SK-N-SH (cell line): ENCODE measurements around the gene CEP290. TPM values are rescaled to one million over a fixed set of nuclear protein-coding genes. Genes with fewer than 3 reads are reported as not detected.

ENCODE experiments used
- CTCF ChIA-PET: fragments of 300-600, 350-600 bp; formaldehyde crosslinking; extraction: SDS; loops from one replicate; lab custom pipeline; 2021; lab: Yijun Ruan, JAX
- POLR2A ChIA-PET: fragments of 350-600 bp; sonication (Branson Sonifier 250); formaldehyde crosslinking; extraction: SDS; loops from one replicate; lab custom pipeline; 2020; ENCODE audit warnings: antibody characterized with exemption, inconsistent platforms; lab: Yijun Ruan, JAX
- DNase-seq: peaks from one replicate; pipeline ENCODE4 v3.0.0; 2012
- H2AFZ ChIP-seq: fragments of 200-600 bp; sonication (generic); 2 replicates; pipeline ENCODE4 v1.8.1; 2016; ENCODE audit warnings: antibody characterized with exemption, mild to moderate bottlenecking, low read depth
- H3F3A ChIP-seq: fragments of 200-600 bp; sonication (generic); replicated peaks from 2 replicates; pipeline ENCODE3; 2016; ENCODE audit warnings: antibody characterized with exemption, mild to moderate bottlenecking; ENCODE audit not compliant: insufficient read depth
- H3K27ac ChIP-seq, 2 experiments: fragments of 200-500 bp in 1 of 2; fragments of 200-600 bp in 1 of 2; sonication (Bioruptor generic) in 1 of 2; sonication (generic), shearing (Covaris generic) in 1 of 2; 2 replicates each; pipeline versions ENCODE4 v1.5.1 to v1.6.1; 2014 to 2016; ENCODE audit warnings: low read depth in 2 of 2, inconsistent platforms in 1 of 2, low read length in 1 of 2, mild to moderate bottlenecking in 1 of 2, mixed read lengths in 1 of 2
- H3K27me3 ChIP-seq: fragments of 200-600 bp; sonication (generic), shearing (Covaris generic); 2 replicates; pipeline ENCODE4 v1.6.1; 2016; ENCODE audit warnings: mixed run types; ENCODE audit not compliant: insufficient read depth
- H3K36me3 ChIP-seq, 2 experiments: fragments of 200-500 bp in 1 of 2; fragments of 200-600 bp in 1 of 2; sonication (Bioruptor generic) in 1 of 2; sonication (generic) in 1 of 2; replicated peaks in 1 of 2; 2 replicates each; pipeline versions ENCODE3 to v1.5.1; 2014 to 2016; ENCODE audit warnings: low read length in 1 of 2, mild to moderate bottlenecking in 1 of 2; ENCODE audit not compliant: insufficient read depth in 2 of 2, control insufficient read depth in 1 of 2
- H3K4me1 ChIP-seq, 2 experiments: fragments of 200-500 bp in 1 of 2; fragments of 200-600 bp in 1 of 2; sonication (Bioruptor generic) in 1 of 2; sonication (generic), shearing (Covaris generic) in 1 of 2; 2 replicates each; pipeline versions ENCODE4 v1.5.1 to v1.6.1; 2014 to 2016; ENCODE audit warnings: low read depth in 1 of 2, low read length in 1 of 2, mixed run types in 1 of 2; ENCODE audit not compliant: insufficient read depth in 2 of 2, control insufficient read depth in 1 of 2
- H3K4me2 ChIP-seq: fragments of 200-600 bp; sonication (generic), shearing (Covaris generic); 2 replicates; pipeline ENCODE4 v1.6.1; 2017; ENCODE audit warnings: mixed run types
- H3K4me3 ChIP-seq, 2 experiments: fragments of 200-500 bp in 1 of 2; fragments of 200-600 bp in 1 of 2; sonication (Bioruptor generic) in 1 of 2; sonication (generic), shearing (Covaris generic) in 1 of 2; 2 replicates each; pipeline versions ENCODE4 v1.5.1 to v1.8.1; 2014 to 2016; ENCODE audit warnings: low read depth in 2 of 2, inconsistent platforms in 1 of 2, low read length in 1 of 2, mild to moderate bottlenecking in 1 of 2, mixed read lengths in 1 of 2, moderate library complexity in 1 of 2
- H3K79me2 ChIP-seq: fragments of 200-600 bp; sonication (generic); 2 replicates; pipeline ENCODE4 v1.8.1; 2017; ENCODE audit warnings: mild to moderate bottlenecking; ENCODE audit not compliant: insufficient read depth
- H3K9ac ChIP-seq: fragments of 200-600 bp; sonication (generic); 2 replicates; pipeline ENCODE4 v1.6.1; 2017; ENCODE audit warnings: mixed run types
- H3K9me2 ChIP-seq: fragments of 200-600 bp; sonication (generic); 2 replicates; pipeline ENCODE4 v1.6.1; 2017; ENCODE audit warnings: mixed run types
- H3K9me3 ChIP-seq: fragments of 200-600 bp; sonication (generic); 2 replicates; pipeline ENCODE4 v1.6.1; 2017; ENCODE audit warnings: mixed run types, mild to moderate bottlenecking, moderate library complexity
- H4K20me1 ChIP-seq: fragments of 200-600 bp; sonication (generic); 2 replicates; pipeline ENCODE4 v1.6.1; 2017; ENCODE audit warnings: mild to moderate bottlenecking, mixed run types; ENCODE audit not compliant: insufficient read depth
- ELF1 ChIP-seq: IDR thresholded peaks from 2 replicates; pipeline ENCODE4 v1.4.0; 2012
- EP300 ChIP-seq, 2 experiments: IDR thresholded peaks; 2 replicates each; pipeline versions ENCODE4 v1.4.0 to v1.6.1; 2012; ENCODE audit warnings: borderline replicate concordance in 1 of 2, low read depth in 1 of 2, low read length in 1 of 2
- EZH2phosphoT487 ChIP-seq: fragments of 200-600 bp; sonication (generic); IDR thresholded peaks from 2 replicates; pipeline ENCODE4 v1.6.1; 2017; ENCODE audit warnings: low read depth, mixed run types, mild to moderate bottlenecking, antibody characterized with exemption, moderate library complexity, borderline replicate concordance
- FOSL2 ChIP-seq: IDR thresholded peaks from 2 replicates; pipeline ENCODE4 v1.4.0; 2012; ENCODE audit warnings: low read depth, mild to moderate bottlenecking, moderate library complexity, borderline replicate concordance
- FOXM1 ChIP-seq: IDR thresholded peaks from 2 replicates; pipeline ENCODE4 v1.4.0; 2012; ENCODE audit warnings: low read depth, mild to moderate bottlenecking
- GATA2 ChIP-seq: sonication (generic); formaldehyde crosslinking; IDR thresholded peaks from 2 replicates; pipeline ENCODE4 v1.5.0; 2020; ENCODE audit warnings: mild to moderate bottlenecking, missing genetic modification reagents
- IRF3 ChIP-seq: fragments of 150-350 bp; IDR thresholded peaks from 2 replicates; pipeline ENCODE4 v1.6.1; 2016; ENCODE audit warnings: mild to moderate bottlenecking, low read depth, low read length
- JUND ChIP-seq: IDR thresholded peaks from 2 replicates; pipeline ENCODE4 v1.4.0; 2012
- MAX ChIP-seq: IDR thresholded peaks from 2 replicates; pipeline ENCODE4 v1.4.0; 2012; ENCODE audit warnings: low read depth
- MXI1 ChIP-seq: IDR thresholded peaks from 2 replicates; pipeline ENCODE4 v1.6.1; 2012; ENCODE audit warnings: mild to moderate bottlenecking, low read depth, low read length, improper control_type of control experiment
- NFIC ChIP-seq: IDR thresholded peaks from 2 replicates; pipeline ENCODE4 v1.4.0; 2012; ENCODE audit warnings: borderline replicate concordance
- RAD21 ChIP-seq: IDR thresholded peaks from 2 replicates; pipeline ENCODE4 v1.6.1; 2012; ENCODE audit warnings: mild to moderate bottlenecking, low read length
- RCOR1 ChIP-seq: fragments of 150-350 bp; IDR thresholded peaks from 2 replicates; pipeline ENCODE4 v1.6.1; 2017; ENCODE audit warnings: antibody characterized with exemption, low read length
- RFX5 ChIP-seq: IDR thresholded peaks from 2 replicates; pipeline ENCODE4 v1.6.1; 2012; ENCODE audit warnings: mild to moderate bottlenecking, improper control_type of control experiment, low read length
- RXRA ChIP-seq: IDR thresholded peaks from 2 replicates; pipeline ENCODE4 v1.4.0; 2012; ENCODE audit warnings: low read depth, mild to moderate bottlenecking, borderline replicate concordance
- TCF12 ChIP-seq: IDR thresholded peaks from 2 replicates; pipeline ENCODE4 v1.4.0; 2012
- USF2 ChIP-seq: fragments of 150-350 bp; IDR thresholded peaks from 2 replicates; pipeline ENCODE4 v1.6.1; 2017; ENCODE audit warnings: antibody characterized with exemption, low read length, low read depth, borderline replicate concordance
- YY1 ChIP-seq: IDR thresholded peaks from 2 replicates; pipeline ENCODE4 v1.4.0; 2012; ENCODE audit warnings: low read depth, mild to moderate bottlenecking
- WGBS: methylation state at CpG from one replicate; pipeline ENCODE4 v1.1.6; 2017; ENCODE audit warnings: low lambda C conversion rate; 5-methylcytosine and 5-hydroxymethylcytosine counted together
- polyA plus RNA-seq, 3 experiments: library from polyadenylated mRNA; depleted of rRNA; stranded (reverse); fragments of >200 nt; gene quantifications; 2 replicates each; pipeline ENCODE4 v1.2.3, GENCODE V29; 2012
- TF ChIP-seq, protein P1 (sequence below): IDR thresholded peaks from 2 replicates; pipeline ENCODE4 v1.4.0; 2012; ENCODE audit warnings: low read depth, borderline replicate concordance
- TF ChIP-seq, protein P2 (sequence below): IDR thresholded peaks from 2 replicates; pipeline ENCODE4 v1.4.0; 2012; ENCODE audit warnings: low read depth, borderline replicate concordance

CEP290 gene
- polyA plus RNA-seq, 1 of the 3 experiments (the other 2 are of a cell fraction), result 8.9 TPM

DNA sequence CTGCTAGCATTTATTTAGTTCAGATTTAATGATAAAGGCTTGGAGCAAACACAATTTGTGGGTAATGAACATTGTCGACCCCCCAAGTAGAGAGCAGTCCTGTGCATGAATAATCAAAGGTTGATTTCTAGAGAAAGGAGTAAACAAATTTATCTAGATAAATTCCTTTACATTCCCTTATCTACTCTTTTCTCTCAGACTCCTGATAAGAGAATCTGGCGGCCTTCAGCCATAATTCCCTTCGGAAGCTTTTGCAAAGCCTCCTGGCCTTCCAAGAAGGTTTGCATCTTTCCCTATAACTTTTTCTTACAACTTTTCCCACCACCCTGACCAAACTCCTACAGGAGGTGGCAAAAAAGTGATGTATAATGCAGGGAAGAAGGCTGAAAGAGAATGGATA lies 42.3 kb upstream of the CEP290 start:
- Histone ChIP-seq H3F3A (peaks cover 17% of the 10 kb centered on the region), H3K9me2 (no peaks in the 10 kb centered on the region), H2AFZ (no peak overlapping the region), H3K27me3 (no peaks in the 10 kb centered on the region), H3K9ac (no peak overlapping the region), H3K79me2 (peaks cover 6% of the 10 kb centered on the region; the same call in 1 of the 2 replicates), H3K36me3 (peaks cover 26 to 31% of the 10 kb centered on the region in 2 experiments), H3K27ac (no peak overlapping the region), H3K4me1 (peaks cover 0 to 9% of the 10 kb centered on the region in 2 experiments; a peak in 1 of 4 replicates), H3K4me2 (no peak overlapping the region), H3K4me3 (no peak overlapping the region), H4K20me1 (no peaks in the 10 kb centered on the region), H3K9me3 (no peaks in the 10 kb centered on the region)
- 97% methylated on average over 3 of the region's 3 CpGs for WGBS
- POLR2A ChIA-PET, result no interaction called here
- CTCF ChIA-PET, result no interaction called here
- TF ChIP-seq EP300 (IDR thresholded peaks at IDR 0.05; ENCODE audit: borderline replicate concordance in 1 of 2, low read depth in 1 of 2, low read length in 1 of 2) (no peak), NFIC (no peak), MAX (no peak), RXRA (no peak), ELF1 (no peak), RAD21 (no peak), RCOR1 (no peak), RFX5 (no peak), EZH2phosphoT487 (no peak), JUND (no peak), TCF12 (no peak), GATA2 (CRISPR knock-in tag) (no peak), USF2 (no peak), MXI1 (no peak), YY1 (no peak), FOSL2 (no peak), IRF3 (no peak), FOXM1 (no peak)
- TF ChIP-seq, protein P1, sequence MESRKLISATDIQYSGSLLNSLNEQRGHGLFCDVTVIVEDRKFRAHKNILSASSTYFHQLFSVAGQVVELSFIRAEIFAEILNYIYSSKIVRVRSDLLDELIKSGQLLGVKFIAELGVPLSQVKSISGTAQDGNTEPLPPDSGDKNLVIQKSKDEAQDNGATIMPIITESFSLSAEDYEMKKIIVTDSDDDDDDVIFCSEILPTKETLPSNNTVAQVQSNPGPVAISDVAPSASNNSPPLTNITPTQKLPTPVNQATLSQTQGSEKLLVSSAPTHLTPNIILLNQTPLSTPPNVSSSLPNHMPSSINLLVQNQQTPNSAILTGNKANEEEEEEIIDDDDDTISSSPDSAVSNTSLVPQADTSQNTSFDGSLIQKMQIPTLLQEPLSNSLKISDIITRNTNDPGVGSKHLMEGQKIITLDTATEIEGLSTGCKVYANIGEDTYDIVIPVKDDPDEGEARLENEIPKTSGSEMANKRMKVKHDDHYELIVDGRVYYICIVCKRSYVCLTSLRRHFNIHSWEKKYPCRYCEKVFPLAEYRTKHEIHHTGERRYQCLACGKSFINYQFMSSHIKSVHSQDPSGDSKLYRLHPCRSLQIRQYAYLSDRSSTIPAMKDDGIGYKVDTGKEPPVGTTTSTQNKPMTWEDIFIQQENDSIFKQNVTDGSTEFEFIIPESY, result no peak
- TF ChIP-seq, protein P2, sequence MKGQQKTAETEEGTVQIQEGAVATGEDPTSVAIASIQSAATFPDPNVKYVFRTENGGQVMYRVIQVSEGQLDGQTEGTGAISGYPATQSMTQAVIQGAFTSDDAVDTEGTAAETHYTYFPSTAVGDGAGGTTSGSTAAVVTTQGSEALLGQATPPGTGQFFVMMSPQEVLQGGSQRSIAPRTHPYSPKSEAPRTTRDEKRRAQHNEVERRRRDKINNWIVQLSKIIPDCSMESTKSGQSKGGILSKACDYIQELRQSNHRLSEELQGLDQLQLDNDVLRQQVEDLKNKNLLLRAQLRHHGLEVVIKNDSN, result no peak
- no peak for DNase-seq
